Mucosa of stomach (tissue), 1 donor: ENCODE data around the gene CEP78.

ENCODE experiments used
- H3K27me3 ChIP-seq: one replicate; pipeline ENCODE4 v1.7.0; 2013; ENCODE audit warnings: mild to moderate bottlenecking, low read length; ENCODE audit not compliant: control insufficient read depth, insufficient read depth
- H3K36me3 ChIP-seq: one replicate; pipeline ENCODE4 v1.7.0; 2013; ENCODE audit warnings: low read length; ENCODE audit not compliant: control insufficient read depth, insufficient read depth
- H3K4me1 ChIP-seq: one replicate; pipeline ENCODE4 v1.7.0; 2013; ENCODE audit warnings: mild to moderate bottlenecking, low read length; ENCODE audit not compliant: control insufficient read depth, insufficient read depth
- H3K4me3 ChIP-seq: one replicate; pipeline ENCODE4 v1.7.0; 2013; ENCODE audit warnings: low read length
- H3K9ac ChIP-seq: one replicate; pipeline ENCODE4 v1.7.0; 2013; ENCODE audit warnings: mild to moderate bottlenecking, low read length, moderate library complexity
- H3K9me3 ChIP-seq: one replicate; pipeline ENCODE4 v1.7.0; 2013; ENCODE audit warnings: mild to moderate bottlenecking, low read length, moderate library complexity; ENCODE audit not compliant: control insufficient read depth
- donor health status: Pancreatic carcinoma.

Gene CEP78

DNA sequence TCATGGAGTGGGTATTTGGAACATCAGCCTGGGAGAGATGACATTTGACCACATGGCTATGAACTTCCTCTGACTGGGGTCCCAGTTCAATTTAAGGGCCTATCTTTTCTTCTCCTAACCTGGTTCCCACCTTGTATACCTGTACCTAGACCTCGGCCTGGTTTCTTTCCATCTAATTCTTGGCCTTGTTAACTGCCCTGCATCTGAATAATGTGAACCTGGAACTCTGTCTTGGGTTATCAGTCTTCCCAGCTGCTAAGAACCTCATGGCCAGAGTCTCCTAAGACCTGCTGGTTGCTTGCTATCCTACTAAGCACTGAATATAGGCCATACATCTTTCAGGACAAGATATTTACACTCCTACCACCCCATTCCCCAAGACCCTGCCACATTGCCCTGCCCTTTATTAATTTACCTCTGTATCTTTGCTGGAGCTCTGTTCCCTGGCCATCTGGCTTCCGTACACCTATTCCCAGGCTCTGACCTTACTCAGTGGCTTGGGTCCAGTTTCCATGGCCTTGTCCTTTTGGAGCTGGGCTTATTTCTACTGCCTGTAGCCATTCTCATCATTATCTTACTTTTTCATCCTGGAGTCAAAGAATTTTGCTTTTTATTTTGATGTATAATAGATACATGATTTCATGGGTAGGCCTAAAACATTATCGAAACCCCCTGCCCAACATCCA lies 67.6 kb downstream of the CEP78 start:
- H3K27me3 ChIP-seq = no peaks in the 10 kb centered on the region
- H3K9ac ChIP-seq = no peak overlapping the region
- H3K4me3 ChIP-seq = no peak overlapping the region
- H3K4me1 ChIP-seq = no peaks in the 10 kb centered on the region
- no peaks in the 10 kb centered on the region for H3K9me3 ChIP-seq
- no peaks in the 10 kb centered on the region for H3K36me3 ChIP-seq

DNA sequence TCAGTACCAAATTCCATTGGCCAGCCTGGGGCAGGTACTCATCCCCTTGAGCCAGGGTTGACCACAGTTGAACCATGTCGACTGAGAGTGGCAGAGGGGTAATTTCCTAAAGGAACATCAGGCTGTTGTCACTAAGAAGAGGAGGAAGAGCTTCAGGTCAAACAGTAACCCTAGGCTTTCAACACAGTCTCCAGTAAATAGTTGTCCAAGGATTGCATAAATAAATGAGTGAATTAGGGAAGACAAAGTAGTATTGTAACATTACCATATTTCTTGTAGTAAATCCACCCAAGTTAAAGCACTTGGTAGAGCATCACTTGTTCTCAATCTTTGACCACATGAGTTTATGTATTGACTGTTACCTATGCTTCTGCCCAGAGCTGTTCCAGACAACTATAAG lies 68.5 kb downstream of the CEP78 start:
- H3K4me3 ChIP-seq = no peak overlapping the region
- no peaks in the 10 kb centered on the region for H3K9me3 ChIP-seq
- H3K27me3 ChIP-seq = no peaks in the 10 kb centered on the region
- no peaks in the 10 kb centered on the region for H3K36me3 ChIP-seq
- H3K9ac ChIP-seq = no peak overlapping the region
- no peaks in the 10 kb centered on the region for H3K4me1 ChIP-seq

DNA sequence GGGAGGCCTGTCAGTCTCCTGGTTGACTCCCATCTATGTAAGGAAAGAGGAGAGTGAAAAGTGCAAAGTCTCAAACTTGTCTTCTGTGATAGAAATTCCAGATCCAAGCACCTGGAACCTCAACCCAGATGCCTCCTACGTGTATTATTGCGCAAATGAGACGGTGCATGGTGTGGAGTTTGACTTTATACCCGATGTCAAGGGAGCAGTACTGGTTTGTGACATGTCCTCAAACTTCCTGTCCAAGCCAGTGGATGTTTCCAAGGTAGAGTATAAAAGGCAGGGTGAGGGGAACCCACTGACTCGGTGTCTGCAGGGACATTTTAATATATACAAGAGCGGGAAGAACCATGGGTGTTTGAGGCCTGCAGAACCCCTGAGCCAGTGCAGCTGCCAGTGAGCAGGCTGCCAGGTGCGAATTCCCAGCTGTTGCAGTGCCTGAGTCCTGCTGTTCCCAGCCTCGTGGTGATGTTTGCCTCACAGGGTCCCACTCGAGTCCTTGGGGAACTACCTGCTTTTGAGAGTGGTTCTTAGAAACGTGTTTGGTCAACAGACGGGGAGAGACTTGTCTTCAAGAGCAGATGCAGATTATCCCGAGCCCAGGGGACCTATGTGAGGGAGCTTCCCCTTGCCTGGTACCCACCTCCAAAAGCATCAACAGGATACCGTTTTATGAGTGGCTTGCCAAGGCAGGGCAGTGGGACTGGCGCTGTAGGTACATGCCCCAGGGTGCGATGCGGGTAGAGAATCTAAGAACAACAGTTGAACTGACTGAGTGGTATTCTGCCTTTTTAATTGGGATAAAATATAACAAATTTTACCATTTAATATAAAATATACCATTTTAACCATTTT lies 70.6 kb downstream of the CEP78 start:
- no peak overlapping the region for H3K4me3 ChIP-seq
- no peaks in the 10 kb centered on the region for H3K9me3 ChIP-seq
- H3K27me3 ChIP-seq = no peaks in the 10 kb centered on the region
- H3K4me1 ChIP-seq = no peaks in the 10 kb centered on the region
- no peak overlapping the region for H3K9ac ChIP-seq
- no peaks in the 10 kb centered on the region for H3K36me3 ChIP-seq

DNA sequence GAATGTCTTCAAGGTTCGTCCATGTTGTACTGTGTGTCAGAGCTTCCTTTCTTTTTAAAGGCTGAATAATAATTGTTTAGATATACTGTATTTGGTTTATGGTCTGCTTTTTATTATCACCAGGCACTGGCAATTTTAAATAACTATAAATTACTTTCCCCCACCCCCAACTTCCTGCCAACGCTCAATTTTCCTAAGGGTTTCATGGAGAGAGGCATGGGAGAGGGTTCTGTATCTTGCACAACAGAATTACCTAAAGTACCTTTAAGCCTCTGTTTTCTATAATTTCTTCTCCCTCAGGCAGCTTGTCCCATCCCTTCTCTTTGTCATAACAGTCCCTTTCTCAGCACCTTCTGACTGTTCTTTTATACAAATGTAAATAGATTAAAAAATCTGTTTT lies 71.5 kb downstream of the CEP78 start:
- Histone ChIP-seq H3K9me3 (no peaks in the 10 kb centered on the region), H3K27me3 (no peaks in the 10 kb centered on the region), H3K9ac (no peak overlapping the region), H3K4me3 (no peak overlapping the region), H3K36me3 (no peaks in the 10 kb centered on the region), H3K4me1 (no peaks in the 10 kb centered on the region)

DNA sequence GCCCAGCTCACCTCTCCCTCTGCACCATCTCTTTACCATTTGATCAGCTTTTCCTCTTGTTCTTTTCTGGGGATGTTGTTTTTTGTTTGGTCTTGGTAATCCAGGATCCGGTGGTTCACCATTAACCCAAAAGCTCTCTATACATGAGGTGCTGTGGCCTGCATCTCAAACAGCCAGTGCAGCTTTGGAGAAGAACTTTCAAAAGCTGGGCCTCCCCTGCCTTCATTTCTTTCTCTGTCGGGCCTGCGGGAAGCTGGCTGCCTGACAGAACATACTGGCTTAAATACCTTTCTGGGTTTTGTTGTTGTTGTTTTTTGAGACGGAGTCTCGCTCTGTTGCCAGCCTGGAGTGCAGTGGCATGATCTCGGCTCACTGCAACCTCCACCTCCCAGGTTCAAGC lies 73.2 kb downstream of the CEP78 start:
- no peaks in the 10 kb centered on the region for H3K4me1 ChIP-seq
- no peaks in the 10 kb centered on the region for H3K36me3 ChIP-seq
- H3K27me3 ChIP-seq = no peaks in the 10 kb centered on the region
- H3K9me3 ChIP-seq = no peaks in the 10 kb centered on the region
- H3K4me3 ChIP-seq = no peak overlapping the region
- no peak overlapping the region for H3K9ac ChIP-seq

DNA sequence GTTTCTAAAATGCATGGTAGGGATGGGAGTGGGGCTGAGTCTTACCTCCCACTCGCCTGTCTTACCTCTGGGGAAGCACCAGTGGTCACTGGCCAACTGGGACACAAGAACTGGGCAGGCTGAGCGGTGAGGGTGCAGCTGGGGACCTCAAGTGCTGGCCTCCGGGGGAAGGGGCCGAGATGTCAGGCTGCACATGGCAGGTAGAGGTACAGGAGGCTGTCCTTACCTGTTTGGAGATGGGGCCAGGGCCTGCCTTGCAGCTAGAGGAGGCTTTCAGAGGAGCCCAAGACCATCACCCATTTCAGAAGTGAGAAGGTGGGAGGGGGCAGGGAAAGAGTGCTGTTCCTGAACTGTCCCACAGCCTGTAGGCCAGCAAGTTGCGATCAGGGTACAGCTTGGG lies 75.2 kb downstream of the CEP78 start:
- Histone ChIP-seq H3K9ac (no peak overlapping the region), H3K9me3 (no peaks in the 10 kb centered on the region), H3K4me1 (no peaks in the 10 kb centered on the region), H3K27me3 (no peaks in the 10 kb centered on the region), H3K36me3 (no peaks in the 10 kb centered on the region), H3K4me3 (no peak overlapping the region)

DNA sequence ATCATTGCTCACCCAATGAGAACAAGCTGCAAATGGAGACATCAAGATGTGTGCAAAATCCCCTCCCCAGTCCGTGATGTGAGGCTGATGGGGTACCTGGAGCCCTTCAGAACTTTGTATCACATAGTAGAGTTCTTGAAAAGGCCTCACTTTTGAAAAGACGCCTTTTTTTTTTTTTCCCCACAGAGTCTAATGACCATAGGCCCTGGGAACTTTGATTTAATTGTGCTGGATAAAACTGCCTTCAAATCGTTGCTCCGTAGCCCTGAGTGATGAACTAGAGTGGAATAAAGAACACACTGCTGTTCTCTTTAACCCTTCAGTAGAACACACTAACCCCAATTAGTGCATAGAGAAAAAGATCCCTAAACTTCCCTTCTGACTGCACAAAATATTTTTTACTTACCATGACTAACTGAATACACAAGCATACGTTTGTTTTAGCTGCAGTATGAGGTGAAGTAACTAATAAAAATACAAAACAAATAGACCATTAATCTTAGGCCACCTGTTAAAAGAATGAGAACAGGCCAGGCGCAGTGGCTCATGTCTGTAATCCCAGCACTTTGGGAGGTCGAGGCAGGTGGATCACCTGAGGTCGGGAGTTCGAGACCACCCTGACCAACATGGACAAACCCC lies 76.1 kb downstream of the CEP78 start:
- Histone ChIP-seq H3K4me1 (no peaks in the 10 kb centered on the region), H3K9ac (no peak overlapping the region), H3K27me3 (no peaks in the 10 kb centered on the region), H3K4me3 (no peak overlapping the region), H3K9me3 (no peaks in the 10 kb centered on the region), H3K36me3 (no peaks in the 10 kb centered on the region)

DNA sequence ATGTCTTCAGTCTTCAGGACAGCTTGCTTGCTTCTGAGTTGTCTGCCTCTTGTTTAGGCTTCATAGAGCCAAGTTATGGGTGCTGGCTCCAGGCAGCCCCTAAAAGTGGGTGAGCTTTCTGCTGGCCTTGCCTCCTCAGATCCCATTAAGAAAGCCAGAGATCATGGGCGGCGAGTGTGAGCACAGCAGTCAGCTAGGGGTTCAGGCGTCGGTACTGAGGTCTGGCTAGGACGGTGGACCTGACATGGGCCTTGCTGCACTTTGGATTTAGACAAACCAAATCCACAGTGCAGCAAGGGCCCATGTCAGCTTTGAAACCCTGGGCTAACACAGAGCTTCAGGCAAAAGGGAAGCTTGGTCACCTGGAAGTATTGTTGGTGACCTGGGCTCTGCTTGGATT lies 78.7 kb downstream of the CEP78 start:
- Histone ChIP-seq H3K36me3 (no peaks in the 10 kb centered on the region), H3K4me1 (no peaks in the 10 kb centered on the region), H3K4me3 (no peak overlapping the region), H3K27me3 (no peaks in the 10 kb centered on the region), H3K9ac (no peak overlapping the region), H3K9me3 (no peaks in the 10 kb centered on the region)

DNA sequence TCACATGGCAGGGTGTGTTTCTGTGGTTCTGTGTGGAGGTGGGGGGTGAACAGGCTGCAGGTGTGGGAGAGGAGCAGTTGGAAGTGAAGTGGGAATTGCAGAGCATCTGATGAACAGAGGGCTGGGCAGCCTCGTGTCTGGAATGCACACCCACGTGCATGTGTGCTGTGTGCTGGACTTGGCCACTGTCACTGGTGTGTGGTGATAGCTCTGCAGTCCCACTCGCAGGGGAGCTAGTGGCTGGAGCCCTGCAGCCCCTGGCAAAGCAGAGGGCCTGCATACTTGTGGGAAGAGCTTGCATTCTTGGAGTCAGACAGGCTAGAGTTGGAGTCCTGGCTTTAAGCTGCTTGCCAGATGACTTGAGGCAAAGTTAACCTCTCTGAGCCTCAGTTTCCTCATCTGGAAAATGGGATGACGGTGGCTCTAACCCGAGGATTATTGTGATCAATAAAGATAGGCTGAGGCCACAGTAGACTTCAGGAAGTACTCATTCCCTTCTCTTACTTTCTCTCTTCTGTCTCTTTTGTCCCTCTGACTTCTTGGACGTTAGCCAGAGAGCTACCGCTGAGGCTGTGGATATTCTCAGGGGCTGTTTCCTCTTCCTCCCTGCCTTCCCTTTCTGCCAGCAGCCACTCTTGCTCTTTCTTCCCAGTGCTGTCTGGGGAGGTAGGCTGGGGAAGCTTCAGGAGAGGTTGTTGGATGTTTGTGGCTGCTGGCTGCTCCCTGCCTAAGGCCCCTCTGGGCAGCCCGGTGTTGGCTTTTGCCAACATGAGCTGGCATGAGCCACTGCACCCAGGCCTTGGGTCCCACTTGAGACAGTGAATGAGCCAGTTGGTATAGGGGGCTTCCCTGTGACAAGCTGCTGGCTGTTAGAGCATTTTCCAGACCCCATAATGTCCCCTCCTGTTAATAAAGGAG lies 79.3 kb downstream of the CEP78 start:
- Histone ChIP-seq H3K36me3 (no peaks in the 10 kb centered on the region), H3K9ac (no peak overlapping the region), H3K4me1 (no peaks in the 10 kb centered on the region), H3K4me3 (no peak overlapping the region), H3K9me3 (no peaks in the 10 kb centered on the region), H3K27me3 (no peaks in the 10 kb centered on the region)

DNA sequence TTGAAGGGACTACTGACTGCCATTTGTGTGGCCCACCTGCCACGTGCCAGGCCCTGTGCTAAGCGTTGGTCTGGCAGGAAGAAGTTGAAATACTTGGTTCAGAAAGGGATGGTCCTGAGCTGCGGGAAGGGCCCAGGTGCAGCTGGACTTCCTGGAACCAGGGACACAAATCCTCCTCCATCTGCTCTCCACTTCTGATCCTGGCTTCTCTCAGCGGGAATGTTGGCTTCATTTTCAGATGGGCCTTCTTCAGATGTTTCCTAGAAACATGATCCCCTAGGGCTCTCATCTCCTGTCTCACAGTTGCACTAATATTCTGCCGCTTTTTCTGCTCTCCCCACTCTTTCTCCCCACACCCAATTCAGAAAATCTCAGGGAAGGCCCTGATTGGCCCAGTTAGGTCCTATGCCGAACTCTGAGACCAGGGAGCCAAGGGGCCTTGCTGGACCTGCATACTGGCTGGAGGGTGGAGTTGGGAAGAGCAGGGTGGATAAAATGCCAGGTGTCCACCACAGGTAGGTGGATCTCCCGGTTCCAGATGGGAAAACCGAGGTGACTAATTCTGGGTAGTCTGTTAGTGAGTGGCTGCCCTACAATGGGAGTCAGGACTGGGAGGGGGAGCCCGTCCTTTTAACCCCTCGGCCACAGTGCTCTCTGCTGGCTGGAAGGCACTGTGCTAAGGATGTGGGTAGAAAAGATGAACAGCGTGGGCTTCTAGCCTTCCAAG lies 80.5 kb downstream of the CEP78 start:
- Histone ChIP-seq H3K4me3 (no peak overlapping the region), H3K4me1 (no peaks in the 10 kb centered on the region), H3K9me3 (no peaks in the 10 kb centered on the region), H3K36me3 (no peaks in the 10 kb centered on the region), H3K9ac (no peak overlapping the region), H3K27me3 (no peaks in the 10 kb centered on the region)
